Mesothelial cell of epicardium (in vitro differentiated cells): Measurements from ENCODE around the gene EXOC4. TPM values are rescaled to one million over a fixed set of nuclear protein-coding genes. Genes with fewer than 3 reads are reported as not detected.

Experiments used
- DNase-seq, 2 experiments: peaks; one replicate each; pipeline ENCODE4 v3.0.0; 2021; ENCODE audit warnings: low spot score in 2 of 2; ENCODE audit not compliant: unreplicated experiment in 2 of 2
- H3K27ac Mint-ChIP-seq: 2 replicates; pipeline ENCODE4 v1.8.0; 2021; ENCODE audit warnings: mixed read lengths
- H3K27me3 Mint-ChIP-seq: 2 replicates; pipeline ENCODE4 v1.8.0; 2021; ENCODE audit warnings: low read depth, mixed read lengths
- H3K36me3 Mint-ChIP-seq: 2 replicates; pipeline ENCODE4 v1.8.0; 2021; ENCODE audit warnings: mixed read lengths
- H3K4me1 Mint-ChIP-seq: 2 replicates; pipeline ENCODE4 v1.8.0; 2021; ENCODE audit warnings: mixed read lengths
- H3K4me3 Mint-ChIP-seq: 2 replicates; pipeline ENCODE4 v1.8.0; 2021; ENCODE audit warnings: mild to moderate bottlenecking, moderate library complexity, mixed read lengths
- H3K9me3 Mint-ChIP-seq: 2 replicates; pipeline ENCODE4 v1.8.0; 2021; ENCODE audit warnings: mixed read lengths
- total RNA-seq: library from RNA; stranded (reverse); gene quantifications from 3 replicates; pipeline ENCODE4 v1.2.1, GENCODE V29; 2021
- TF ChIP-seq, protein P1 (sequence below): fragments of 200-600 bp; sonication (generic); IDR thresholded peaks from one replicate; pipeline ENCODE4 v1.5.0; 2021; ENCODE audit warnings: antibody characterized with exemption; ENCODE audit not compliant: unreplicated experiment

EXOC4 gene
- total RNA-seq, 1 donor from 2014 or later: 105 TPM

DNA sequence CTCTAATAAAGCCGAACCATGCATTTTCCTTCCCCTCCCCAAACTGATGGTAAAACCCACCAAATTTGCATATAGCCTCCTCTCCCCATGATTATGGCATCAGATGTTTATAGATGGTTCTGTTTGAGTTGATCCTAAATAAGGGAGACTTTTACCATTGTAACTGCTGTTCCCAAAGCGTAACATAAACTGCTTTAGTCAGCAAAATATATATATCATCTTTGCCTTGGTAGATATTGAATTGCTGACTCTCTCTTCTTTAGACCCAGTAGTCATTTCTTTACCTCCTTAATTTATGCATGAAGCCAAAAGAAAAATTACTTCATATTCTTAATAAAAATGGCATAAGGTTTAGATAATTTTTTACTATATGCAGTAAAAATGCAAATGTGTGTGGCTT, 788.1 kb downstream of the EXOC4 start:
- no peak overlapping the region for H3K27ac Mint-ChIP-seq
- H3K4me3 Mint-ChIP-seq: no peak overlapping the region
- no peaks in the 10 kb centered on the region for H3K9me3 Mint-ChIP-seq
- H3K36me3 Mint-ChIP-seq: peaks cover 2% of the 10 kb centered on the region
- no peaks in the 10 kb centered on the region for H3K4me1 Mint-ChIP-seq
- no peaks in the 10 kb centered on the region for H3K27me3 Mint-ChIP-seq
- TF ChIP-seq, protein P1, sequence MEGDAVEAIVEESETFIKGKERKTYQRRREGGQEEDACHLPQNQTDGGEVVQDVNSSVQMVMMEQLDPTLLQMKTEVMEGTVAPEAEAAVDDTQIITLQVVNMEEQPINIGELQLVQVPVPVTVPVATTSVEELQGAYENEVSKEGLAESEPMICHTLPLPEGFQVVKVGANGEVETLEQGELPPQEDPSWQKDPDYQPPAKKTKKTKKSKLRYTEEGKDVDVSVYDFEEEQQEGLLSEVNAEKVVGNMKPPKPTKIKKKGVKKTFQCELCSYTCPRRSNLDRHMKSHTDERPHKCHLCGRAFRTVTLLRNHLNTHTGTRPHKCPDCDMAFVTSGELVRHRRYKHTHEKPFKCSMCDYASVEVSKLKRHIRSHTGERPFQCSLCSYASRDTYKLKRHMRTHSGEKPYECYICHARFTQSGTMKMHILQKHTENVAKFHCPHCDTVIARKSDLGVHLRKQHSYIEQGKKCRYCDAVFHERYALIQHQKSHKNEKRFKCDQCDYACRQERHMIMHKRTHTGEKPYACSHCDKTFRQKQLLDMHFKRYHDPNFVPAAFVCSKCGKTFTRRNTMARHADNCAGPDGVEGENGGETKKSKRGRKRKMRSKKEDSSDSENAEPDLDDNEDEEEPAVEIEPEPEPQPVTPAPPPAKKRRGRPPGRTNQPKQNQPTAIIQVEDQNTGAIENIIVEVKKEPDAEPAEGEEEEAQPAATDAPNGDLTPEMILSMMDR: no peak
- DNase-seq: no peak

DNA sequence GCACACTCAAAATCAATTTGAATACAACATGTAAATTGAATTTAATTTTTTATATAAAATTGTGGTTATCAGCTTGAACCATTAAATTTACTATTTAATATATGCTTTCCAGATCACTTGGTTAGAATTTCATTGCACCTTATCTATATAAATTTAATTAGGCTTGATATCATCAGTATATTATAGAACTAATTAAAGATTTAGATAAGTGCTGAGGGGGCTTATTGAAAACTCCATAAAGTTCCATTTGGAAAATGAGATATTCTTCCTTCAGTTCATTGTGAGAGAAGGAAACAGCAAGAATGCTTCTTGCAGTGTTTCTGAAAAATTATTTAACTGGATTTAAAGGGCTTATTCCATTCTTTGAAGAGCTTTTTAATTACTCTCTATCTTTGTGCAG, 788.6 kb downstream of the EXOC4 start:
- no peak overlapping the region for H3K27ac Mint-ChIP-seq
- no peaks in the 10 kb centered on the region for H3K27me3 Mint-ChIP-seq
- H3K9me3 Mint-ChIP-seq: no peaks in the 10 kb centered on the region
- no peak overlapping the region for H3K4me3 Mint-ChIP-seq
- no peaks in the 10 kb centered on the region for H3K4me1 Mint-ChIP-seq
- TF ChIP-seq, protein P1: no peak
- H3K36me3 Mint-ChIP-seq: peaks cover 2% of the 10 kb centered on the region
- DNase-seq: no peak

DNA sequence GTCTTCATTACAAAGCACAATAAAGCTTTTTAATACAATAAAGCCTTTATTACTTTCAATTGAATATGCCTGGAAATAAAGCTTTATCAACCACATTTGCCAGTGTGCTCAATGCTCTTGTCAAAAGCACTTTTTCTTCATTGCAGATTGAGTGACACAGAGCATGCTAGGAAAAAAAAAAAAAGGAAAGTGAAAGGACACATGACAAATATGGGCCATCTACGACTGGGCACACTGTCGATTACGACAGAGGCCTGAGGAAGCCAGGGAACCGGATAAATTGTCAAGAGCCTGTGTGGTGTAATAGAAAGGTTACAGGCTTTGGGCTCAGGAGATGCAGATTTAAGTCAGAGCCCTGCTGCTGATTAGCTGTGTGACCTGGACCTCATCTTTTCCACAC, 789.4 kb downstream of the EXOC4 start:
- DNase-seq: no peak
- H3K9me3 Mint-ChIP-seq: peaks cover 2% of the 10 kb centered on the region
- H3K27me3 Mint-ChIP-seq: no peaks in the 10 kb centered on the region
- TF ChIP-seq, protein P1: no peak
- no peaks in the 10 kb centered on the region for H3K36me3 Mint-ChIP-seq
- no peaks in the 10 kb centered on the region for H3K4me1 Mint-ChIP-seq
- H3K4me3 Mint-ChIP-seq: no peak overlapping the region
- H3K27ac Mint-ChIP-seq: no peak overlapping the region

DNA sequence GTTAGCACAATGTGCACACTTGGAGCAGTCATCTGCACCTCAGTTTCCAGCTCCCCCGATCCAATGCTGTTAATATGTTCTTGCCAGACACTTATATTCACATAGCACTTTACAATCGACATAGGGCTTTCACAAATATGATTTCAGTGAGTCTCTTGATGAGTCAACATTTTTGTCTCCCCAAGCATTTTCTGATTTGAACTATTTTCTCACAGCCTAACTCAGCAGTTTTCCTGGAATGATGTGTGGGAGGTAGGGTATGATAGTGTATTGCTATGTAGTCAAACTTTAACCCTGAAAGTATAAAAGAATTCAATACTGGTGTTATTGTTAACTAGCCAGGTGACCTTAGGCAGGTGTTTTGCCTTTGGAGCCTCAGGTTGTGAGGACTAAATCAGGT, 791.8 kb downstream of the EXOC4 start:
- Mint-ChIP-seq H3K9me3 (peaks cover 9% of the 10 kb centered on the region), H3K4me3 (no peak overlapping the region), H3K27me3 (no peaks in the 10 kb centered on the region), H3K36me3 (peaks cover 3% of the 10 kb centered on the region), H3K4me1 (no peaks in the 10 kb centered on the region), H3K27ac (no peak overlapping the region)
- TF ChIP-seq, protein P1: no peak
- no peak for DNase-seq

DNA sequence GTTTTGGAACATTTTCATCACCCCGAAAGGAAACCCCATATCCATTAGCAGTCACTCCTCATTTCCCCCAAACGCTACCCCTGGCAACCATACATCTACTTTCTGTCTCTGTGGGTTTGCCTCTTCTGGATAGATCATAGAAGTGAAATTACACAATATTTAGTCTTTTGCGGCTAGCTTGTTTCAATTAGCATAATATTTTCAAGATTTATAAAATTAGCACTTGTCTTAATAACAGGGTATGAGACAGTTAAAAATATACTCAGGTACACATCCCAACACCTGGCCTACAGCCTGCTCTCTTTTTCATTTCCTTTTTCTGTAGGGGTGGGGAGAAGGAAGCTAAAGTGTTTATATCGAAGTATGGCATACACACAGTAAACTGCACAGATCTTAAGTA, 792.8 kb downstream of the EXOC4 start:
- Mint-ChIP-seq H3K27ac (no peak overlapping the region), H3K27me3 (no peaks in the 10 kb centered on the region), H3K4me1 (no peaks in the 10 kb centered on the region), H3K9me3 (peaks cover 9% of the 10 kb centered on the region), H3K4me3 (no peak overlapping the region), H3K36me3 (peaks cover 3% of the 10 kb centered on the region)
- TF ChIP-seq, protein P1: no peak
- DNase-seq: no peak

DNA sequence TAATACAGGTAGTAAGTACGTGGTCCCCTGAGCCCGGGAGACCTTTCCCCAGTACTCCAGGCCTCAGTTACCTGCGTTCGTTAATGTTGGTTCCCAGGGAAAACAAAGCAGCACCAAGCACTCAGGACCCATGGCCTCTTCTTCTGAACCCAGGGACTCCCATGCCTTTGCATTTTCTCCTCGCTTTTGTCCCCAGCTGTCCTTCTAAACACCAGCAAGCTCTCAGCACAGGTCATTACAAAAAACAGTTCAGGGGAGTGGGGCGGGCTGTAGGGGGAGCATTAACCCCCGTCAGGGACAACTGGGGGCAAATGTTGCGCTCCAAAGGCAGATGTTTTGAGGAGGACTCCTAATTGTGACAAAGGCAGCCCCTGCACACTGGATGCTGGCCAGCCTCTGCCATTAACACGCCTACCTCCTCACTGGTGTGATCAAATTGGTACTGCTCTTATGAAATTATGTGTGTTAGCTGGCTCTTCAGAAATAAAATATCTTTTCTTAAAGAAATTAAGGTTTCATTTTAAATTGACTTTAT, 793.8 kb downstream of the EXOC4 start:
- TF ChIP-seq, protein P1: no peak
- Mint-ChIP-seq H3K4me1 (no peaks in the 10 kb centered on the region), H3K27ac (no peak overlapping the region), H3K36me3 (peaks cover 3% of the 10 kb centered on the region), H3K9me3 (peaks cover 9% of the 10 kb centered on the region), H3K4me3 (no peak overlapping the region), H3K27me3 (no peaks in the 10 kb centered on the region)
- DNase-seq: no peak
